HG02610 (cell line): ENCODE measurements around the gene TDG.

Source experiments
- ATAC-seq: cut with Tn5 transposase; IDR thresholded peaks from one replicate; pipeline ENCODE4 v1.9.1; 2021; ENCODE audit warnings: mild to moderate bottlenecking, moderate library complexity; ENCODE audit not compliant: unreplicated experiment

The TDG gene

GRCh38 chr12:103965590-103966504 lies at the start of gene TDG:
Gene TDG (plus strand): TSS chr12:103965872. CDS start chr12:103966038, 166 bp downstream.
- ATAC-seq = peak; percentile 95

- no peak for ATAC-seq
These were observed 47.8 kb upstream of the TDG start for GRCh38 chr12:103917873-103918272.

DNA sequence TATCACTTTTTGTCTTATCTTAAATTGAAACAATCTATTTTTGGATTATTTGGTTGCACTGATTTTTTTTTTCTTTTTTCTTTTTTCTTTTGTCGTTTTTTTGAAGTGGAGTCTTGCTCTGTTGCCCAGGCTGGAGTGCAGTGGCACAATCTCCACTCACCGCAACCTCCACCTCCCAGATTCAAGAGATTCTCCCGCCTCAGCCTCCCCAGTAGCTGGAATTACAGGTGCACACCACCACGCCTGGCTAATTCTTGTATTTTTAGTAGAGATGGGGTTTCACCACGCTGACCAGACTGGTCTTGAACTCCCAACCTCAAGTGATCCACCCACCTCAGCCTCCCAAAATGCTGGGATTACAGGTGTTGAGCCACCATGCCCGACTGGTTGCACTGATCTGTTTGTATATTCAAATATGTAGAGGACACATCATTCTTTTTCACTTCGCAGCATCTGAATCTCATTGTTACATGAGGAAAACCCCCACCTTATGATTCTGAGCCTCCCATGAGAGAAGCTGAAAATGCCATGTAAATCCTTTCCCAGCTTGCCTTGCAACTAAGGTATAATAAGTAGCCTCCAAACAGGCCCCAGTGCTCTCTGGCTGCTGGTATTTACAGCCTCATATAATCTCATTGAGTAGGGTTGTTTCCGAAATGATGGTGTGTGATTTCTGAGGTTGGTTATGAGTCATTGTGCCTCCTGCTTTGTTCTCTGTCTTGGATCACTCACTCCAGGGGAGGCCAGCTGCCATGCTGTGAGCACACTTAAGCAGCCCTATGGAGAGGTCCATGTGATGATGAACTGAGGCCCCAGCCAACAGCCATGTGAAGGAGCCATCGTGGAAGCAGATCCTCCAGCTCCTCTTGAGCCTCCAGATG lies 40.7 kb upstream of the TDG start:
- ATAC-seq = peak; percentile 56

- peak; percentile 15 for ATAC-seq
These were observed 37.0 kb upstream of the TDG start for GRCh38 chr12:103928682-103929045.

GRCh38 chr12:103929046-103929783 lies 36.5 kb upstream of the TDG start:
- peak; percentile 12 for ATAC-seq

DNA sequence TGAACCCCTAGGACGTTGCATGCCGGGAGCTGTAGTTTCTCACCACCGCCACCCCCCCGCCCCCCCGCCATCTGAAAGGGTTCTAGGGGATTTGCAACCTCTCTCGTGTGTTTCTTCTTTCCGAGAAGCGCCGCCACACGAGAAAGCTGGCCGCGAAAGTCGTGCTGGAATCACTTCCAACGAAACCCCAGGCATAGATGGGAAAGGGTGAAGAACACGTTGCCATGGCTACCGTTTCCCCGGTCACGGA lies 36.0 kb upstream of the TDG start:
- no peak for ATAC-seq

DNA sequence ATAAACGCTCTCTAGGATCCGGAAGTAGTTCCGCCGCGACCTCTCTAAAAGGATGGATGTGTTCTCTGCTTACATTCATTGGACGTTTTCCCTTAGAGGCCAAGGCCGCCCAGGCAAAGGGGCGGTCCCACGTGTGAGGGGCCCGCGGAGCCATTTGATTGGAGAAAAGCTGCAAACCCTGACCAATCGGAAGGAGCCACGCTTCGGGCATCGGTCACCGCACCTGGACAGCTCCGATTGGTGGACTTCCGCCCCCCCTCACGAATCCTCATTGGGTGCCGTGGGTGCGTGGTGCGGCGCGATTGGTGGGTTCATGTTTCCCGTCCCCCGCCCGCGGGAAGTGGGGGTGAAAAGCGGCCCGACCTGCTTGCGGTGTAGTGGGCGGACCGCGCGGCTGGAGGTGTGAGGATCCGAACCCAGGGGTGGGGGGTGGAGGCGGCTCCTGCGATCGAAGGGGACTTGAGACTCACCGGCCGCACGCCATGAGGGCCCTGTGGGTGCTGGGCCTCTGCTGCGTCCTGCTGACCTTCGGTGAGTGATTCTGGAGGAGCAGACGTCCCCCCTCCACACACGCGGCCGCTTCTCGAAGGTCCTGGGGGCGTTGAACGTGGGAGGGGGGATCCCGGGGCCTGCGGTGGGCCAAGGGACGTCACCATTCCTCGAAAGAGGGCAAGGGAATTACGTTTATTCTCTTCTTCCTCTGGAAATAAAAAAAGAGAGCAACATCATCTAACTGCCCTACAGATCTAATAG lies 35.5 kb upstream of the TDG start, which contains the start of gene HSP90B1:
TSS of gene HSP90B1 (plus strand) at position 377 of the 753 bp plus-strand sequence. CDS start at position 483, 106 bp downstream.
- ATAC-seq = peak; percentile 58

DNA sequence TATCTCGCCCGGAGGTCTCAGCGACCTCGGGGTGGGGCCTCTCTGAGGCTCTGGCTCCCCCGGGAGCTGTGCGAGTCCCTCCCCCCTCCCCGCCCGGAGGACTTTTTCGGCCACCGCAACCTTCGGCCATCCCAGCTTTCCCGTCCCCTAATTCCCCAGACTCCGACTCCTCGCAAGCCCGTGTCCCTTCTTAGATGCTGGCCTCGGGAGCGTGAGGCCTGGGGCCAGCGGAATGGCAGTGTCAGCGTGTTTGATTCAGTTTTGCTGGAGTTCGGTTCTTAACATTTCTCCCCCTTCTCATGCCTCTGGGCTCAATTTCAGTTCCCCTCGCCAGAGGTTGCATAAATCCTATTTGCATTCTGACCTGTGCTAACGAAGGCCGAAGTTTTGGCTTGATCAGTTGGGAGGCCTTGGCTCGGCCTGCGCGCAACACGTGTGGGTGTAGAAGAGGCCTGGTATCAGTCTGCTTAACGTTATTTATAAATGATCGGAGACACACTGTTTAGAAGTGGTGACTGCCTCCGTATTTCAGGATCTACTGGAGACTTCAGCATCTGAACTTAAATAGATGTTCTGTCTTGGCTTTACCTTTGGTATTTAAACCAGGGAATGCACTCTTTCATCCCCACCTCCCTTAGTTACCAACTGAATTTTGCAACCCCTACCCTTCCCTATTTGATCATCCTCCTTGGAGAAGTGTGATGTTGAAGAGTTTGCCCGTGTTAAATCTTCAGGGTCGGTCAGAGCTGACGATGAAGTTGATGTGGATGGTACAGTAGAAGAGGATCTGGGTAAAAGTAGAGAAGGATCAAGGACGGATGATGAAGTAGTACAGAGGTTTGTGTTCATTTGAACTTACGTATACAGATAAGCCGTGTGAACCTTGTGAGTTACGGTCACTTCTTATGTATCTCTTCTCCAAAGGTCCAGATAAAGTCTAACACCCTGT lies 34.6 kb upstream of the TDG start:
- ATAC-seq = no peak

- ATAC-seq = no peak
These were observed 32.4 kb upstream of the TDG start for GRCh38 chr12:103933237-103933636.

DNA sequence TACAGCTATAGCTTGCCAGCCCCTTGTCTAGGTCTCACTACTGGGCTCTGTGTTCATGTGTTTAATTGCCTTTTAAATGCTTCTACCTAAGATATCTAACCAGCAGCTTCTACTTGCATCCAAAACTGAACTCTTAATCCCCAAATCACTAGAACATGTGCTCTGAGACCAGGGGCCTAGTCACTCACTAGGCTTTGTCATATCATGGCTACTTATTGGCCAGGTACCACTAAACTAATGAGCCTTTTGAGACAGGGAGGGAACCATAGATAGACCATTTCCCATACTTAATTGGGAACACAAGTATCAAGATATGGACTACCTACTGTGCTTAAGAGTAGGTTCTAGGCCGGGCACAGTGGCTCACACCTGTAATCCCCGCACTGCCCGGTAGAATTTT lies 29.0 kb upstream of the TDG start:
- no peak for ATAC-seq

- no peak for ATAC-seq
These were observed 20.7 kb upstream of the TDG start for GRCh38 chr12:103944964-103945363.

DNA sequence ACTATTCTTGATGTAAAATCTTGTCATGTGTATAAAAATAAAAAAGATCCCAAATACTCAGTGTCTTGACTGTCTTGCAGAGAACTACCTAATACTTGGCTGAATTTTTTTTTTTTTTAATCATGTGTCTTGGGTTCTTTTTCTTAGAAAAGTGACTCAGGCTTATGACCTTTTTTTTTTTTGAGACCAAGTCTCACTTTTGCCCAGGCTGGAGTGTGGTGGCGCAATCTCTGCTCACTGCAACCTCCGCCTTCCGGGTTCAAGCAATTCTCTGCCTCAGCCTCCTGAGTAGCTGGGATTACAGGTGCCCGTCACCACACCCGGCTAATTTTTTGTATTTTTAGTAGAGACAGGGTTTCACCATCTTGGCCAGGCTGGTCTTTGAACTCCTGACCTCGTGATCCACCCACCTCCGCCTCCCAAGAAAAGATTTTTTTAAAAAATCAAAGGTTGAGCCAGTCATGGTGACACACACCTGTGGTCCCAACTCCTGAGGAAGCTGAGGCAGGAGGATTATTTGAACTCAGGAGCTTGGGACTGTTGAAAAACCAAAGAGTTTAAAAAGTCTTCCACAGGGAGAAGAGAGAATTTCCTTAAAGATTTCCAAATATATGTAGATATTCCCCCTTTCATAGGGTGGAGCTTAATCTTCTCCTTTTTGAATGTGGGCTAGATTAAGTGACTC lies 17.7 kb upstream of the TDG start:
- ATAC-seq = no peak

GRCh38 chr12:103948746-103949406 lies 16.8 kb upstream of the TDG start:
- no peak for ATAC-seq

DNA sequence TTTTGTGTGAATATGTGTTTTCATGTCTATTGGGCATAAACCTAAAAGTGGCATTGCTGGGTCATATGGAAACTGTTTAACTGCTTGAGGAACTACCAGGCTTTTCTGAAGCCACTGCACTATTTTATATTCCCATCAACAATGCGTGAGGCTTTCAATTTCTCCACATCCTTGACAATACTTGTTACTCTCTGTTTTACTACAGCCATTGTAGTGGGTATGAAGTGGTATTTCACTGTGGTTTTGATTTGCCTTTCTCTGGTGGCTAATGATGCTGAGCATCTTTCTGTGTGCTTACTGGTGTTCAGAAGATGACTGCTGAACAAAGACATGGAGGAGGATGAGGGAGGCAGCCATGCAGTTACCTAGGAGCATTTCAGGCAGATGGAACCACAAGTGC lies 13.2 kb upstream of the TDG start:
- ATAC-seq = peak; percentile 39

GRCh38 chr12:103955811-103956508 lies 9.7 kb upstream of the TDG start:
- no peak for ATAC-seq

DNA sequence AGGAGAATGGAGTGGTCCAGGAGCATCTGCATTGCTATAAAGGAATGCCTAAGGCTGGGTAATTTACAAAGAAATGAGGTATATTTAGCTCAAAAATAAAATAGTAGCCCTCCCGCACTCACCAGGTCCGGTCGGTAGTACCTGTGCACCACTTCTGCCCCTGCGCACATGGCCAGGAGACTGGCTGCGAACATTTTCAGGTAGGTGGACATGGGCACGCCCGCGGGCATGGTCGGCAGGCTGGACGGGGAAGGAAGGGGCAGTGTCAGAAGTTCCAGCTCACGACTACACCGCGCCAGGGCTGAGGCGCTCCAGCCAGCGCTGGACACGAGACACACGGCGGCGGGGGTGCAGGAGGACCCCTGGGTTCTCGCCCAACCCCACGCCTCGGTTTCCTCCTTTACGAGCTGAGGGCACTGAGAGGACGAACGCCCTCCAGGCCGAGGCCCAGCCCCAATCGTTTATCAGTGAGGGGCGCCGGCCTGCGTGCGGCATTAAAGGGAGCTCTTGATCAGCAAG lies 9.1 kb upstream of the TDG start:
- ATAC-seq = peak; percentile 4

GRCh38 chr12:103957865-103958388 lies 7.7 kb upstream of the TDG start:
- ATAC-seq = no peak
